ENCODE results near the gene LDB2.
A peak's percentile ranks its signal among the peaks of the same experiment; 100 is the strongest.
"Not testable (repeated sequence)": the region's sequence is repeated elsewhere in the genome, so short reads cannot be mapped to it uniquely, and the experiment has no call there.

Gene LDB2

DNA sequence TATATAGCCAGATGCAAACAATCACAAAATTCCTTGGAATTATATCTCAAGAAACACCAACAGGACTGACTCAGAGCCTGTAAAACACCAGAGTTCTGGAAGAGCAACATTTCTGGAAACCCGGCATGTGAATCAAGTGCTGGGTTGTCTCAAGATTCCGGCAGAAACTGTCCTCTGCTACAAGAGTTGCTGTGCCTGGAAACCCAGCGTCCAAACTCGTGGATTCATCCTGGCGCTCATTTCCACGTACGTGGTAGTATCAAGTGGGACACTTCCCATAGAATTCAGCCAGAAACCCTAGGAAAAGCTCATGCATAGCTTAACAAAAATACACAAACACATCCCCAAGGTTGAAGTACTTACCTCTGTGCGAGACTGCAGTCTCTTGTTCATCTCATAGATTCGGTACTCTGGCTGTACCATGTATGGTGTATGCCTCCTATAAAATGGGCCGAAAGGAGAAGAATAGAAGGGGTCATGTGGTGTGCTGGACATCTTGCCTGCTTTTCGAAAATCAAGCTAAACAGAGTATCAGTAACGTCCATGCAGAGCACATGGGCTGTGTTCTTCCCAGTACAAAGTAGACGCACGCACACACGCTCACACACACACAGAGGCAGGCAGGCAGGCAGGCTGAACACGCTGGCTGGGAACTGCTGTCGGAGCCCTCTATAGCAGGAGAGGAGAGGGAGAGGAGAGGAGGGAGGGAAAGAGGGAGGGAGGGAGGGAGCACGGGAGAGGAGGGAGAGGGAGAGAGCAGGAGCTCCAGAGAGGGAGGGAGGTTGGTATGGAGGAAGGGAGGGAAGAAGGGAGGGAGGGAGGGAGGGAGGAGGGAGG, at the start of gene LDB2:
Gene LDB2, minus strand, starts transcription at position 655 of the 837 bp plus-strand sequence.
- peak; percentile 59 for DNase-seq (ENCODE audit: low spot score)

DNA sequence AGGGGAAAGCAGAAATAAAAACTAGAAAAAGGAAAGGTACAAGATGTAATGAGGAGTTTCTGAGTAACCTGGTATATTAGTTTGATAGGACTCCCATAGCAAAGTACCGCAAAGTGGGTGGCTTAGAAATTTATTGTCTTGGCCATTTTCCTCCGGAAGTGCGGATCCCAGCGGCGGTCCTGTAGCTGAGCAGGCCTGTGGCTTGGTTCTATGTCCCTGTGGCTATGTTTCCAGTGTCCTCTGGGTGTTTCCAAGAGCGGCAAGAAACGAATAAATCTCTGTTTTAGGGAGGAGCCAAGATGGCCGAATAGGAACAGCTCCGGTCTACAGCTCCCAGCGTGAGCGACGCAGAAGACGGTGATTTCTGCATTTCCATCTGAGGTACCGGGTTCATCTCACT, 44.0 kb upstream of the LDB2 start:
- DNase-seq (ENCODE audit: low spot score): no peak

GRCh38 chr4:16939178-16939577, 40.7 kb upstream of the LDB2 start:
- no peak for DNase-seq (ENCODE audit: low spot score)

DNA sequence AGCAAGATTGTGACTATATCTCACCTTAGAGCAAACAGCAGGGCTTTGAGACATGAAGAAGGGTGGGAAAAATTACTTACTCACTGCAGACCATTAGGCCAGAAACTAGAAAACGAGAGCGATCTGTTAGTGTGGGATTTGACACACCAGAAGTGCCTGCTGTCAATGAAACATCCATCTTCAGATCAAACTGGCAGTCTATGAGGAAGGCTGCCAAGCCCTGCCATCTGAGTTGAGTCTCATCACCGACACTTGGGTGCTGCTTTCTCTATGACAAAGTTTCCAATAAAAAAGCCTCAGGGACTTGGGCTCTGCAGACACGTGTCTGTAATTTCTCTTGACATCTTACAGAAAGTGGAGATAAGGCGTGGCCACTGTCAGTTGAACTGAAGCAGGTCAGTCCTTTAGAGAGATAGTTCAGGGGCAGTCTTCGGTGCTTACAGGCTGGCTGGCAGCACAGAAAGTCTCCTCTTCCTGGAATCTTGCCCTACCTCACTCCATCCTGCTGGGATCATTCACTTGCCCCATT, 40.1 kb upstream of the LDB2 start:
- no peak for DNase-seq (ENCODE audit: low spot score)

DNA sequence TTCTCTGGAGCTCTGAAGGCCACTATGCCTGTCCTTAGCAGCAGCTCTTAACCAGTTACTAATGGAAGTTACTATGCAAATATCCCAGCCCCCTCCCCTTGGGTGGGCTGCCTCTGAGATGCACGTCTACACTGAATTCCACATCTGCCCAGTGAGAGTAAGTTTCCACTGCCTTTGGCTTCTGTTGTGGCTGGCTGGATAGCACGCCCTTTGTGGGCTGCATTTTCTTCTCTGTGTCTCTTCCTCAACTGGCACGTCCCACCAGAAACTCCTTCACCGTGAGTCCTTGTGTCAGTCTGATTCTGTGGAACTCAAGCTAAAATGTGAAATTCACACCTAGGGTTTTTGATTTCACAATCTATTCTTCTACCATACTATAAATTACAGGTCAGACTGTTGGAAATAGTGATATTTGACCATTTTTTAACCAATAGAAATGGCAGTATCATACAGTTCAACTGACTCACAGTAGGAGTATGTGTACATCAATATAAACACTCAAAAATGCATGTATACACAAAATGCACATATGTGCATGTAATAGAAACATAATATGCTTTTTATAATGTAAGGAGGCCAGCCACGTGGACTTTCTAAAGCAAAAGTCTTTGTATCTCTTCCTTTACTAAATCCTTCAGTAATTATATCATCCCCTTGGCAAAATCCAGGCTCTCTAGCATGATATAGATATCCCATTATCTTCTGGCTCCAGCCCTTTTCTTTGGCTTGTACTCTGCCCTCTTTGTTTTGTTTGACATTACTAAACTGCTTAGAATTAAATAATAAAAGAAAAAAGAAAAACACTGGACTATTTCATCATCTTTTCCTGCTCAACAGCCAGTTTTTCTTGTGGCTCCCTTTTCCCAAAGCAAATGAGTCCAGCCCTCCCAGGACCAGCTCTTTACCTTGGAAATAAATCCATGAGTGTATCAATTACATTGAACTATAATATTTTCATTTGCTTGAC, 33.2 kb upstream of the LDB2 start:
- peak; percentile 34 for DNase-seq (ENCODE audit: low spot score)

- DNase-seq (ENCODE audit: low spot score): no peak
These were observed 27.8 kb upstream of the LDB2 start for GRCh38 chr4:16926214-16926613.

DNA sequence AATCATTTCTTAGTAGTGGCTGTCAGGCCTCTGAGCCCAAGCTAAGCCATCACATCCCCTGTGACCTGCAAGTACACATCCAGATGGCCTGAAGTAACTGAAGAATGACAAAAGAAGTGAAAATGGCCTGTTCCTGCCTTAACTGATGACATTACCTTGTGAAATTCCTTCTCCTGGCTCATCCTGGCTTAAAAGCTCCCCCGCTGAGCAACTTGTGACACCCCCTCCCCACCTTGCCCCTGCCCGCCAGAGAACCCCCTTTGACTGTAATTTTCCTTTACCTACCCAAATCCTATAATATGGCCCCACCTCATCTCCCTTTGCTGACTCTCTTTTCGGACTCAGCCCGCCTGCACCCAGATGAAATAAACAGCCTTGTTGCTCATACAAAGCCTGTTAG, 20.3 kb upstream of the LDB2 start:
- DNase-seq (ENCODE audit: low spot score): not testable (repeated sequence)

DNA sequence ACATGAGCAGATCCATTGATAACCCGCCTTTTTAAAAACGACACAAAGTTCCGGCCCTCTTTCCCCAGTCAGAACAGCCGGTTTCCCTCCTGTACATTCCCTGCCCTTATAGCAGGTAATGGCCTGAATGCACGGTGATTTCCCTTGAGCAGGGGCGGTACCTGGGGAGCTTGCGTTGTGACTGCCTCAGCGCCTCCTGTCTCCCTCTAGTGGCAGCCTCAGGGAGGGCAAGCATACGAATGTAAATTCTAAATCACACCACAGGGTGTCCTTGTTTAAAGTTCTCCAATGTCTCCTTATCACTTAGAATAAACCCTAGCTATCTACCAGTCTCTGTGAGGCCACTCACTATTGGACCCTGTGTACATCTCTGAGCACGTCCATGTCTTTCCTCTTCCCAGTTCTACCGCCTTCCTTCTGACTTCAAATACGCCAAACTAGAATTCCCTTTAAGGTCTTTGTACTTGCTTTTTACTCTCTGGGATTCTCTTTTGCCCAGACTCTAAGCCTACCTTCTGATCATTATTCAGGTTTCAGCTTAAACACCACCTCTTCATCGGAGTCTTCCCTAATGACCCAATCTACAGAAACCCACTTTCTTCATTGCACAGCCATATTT, 18.4 kb upstream of the LDB2 start:
- DNase-seq (ENCODE audit: low spot score): peak; percentile 23

- DNase-seq (ENCODE audit: low spot score): no peak
These were observed 17.6 kb upstream of the LDB2 start for GRCh38 chr4:16916031-16916430.

- DNase-seq (ENCODE audit: low spot score): peak; percentile 57
These were observed 15.8 kb upstream of the LDB2 start for GRCh38 chr4:16914208-16914607.

- no peak for DNase-seq (ENCODE audit: low spot score)
These were observed 14.5 kb upstream of the LDB2 start for GRCh38 chr4:16912896-16913295.

DNA sequence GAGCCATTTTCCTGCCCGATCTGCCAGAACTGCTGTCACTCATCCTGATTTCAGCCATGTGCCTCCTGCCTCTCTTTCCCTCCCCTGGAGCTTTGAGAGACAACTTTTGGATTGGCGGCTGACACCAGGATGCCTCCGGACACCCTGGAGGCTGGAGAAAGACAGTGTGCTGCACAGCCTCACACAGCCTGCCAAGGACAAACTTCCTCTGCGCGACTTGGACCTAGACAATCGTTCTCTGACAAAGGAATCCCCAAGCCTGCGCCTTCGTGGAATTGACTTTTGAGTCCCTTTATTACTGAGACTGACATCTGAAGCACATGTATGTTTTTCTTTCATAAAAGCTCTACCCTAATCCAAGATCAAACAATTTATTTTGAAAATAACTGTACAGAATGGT, 10.8 kb upstream of the LDB2 start:
- DNase-seq (ENCODE audit: low spot score): peak; percentile 24

DNA sequence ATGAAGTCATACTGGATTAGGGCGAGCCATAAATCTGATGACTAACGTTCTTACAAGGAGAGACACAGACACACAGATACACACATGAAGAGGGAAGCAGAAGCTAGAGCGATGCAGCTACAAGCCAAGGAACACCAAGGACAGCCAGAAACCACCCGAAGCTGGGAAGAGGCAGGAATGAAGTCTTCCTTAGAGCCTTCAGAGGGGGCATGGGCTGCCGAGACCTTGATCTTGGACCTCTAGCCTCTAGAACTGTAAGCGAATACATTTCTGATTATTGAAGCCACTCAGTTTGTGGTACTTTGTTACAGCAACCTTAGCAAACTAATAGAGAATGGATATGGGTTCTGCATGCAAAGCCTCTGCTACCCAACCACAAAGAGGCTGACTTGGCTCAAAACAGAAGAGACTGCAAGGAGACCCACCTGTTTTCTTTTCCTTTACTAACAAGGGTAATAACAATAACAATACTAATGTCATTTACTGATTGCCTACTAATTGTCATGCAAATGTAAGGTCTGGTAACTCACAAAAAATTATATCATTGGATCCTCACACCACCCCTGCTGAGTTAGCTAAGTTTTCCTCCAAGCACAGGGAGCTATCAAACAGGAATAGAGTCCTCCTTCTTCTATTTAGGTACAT, 10.1 kb upstream of the LDB2 start:
- no peak for DNase-seq (ENCODE audit: low spot score)

DNA sequence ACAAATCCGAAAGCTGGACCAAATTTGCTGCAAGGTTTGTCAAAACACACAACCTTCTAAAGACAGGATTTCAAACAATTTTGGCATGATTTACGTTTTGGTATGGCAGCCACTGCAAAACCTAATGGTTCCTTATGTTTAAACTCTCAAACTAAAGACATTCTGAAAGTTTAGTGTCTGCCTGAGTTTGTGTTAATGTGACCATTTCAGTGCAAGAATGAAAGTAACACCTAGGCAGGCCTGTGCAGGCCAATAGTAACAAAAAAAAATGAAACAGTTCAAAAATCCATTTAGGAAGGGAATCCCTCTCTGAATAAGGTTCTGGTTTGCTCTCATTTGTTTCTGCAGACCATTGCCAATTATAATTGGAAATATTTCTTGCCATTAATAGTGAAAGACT, 1.9 kb upstream of the LDB2 start:
- DNase-seq (ENCODE audit: low spot score): no peak

GRCh38 chr4:16896881-16897750, 1.3 kb downstream of the LDB2 start:
- DNase-seq (ENCODE audit: low spot score): peak; percentile 30

DNA sequence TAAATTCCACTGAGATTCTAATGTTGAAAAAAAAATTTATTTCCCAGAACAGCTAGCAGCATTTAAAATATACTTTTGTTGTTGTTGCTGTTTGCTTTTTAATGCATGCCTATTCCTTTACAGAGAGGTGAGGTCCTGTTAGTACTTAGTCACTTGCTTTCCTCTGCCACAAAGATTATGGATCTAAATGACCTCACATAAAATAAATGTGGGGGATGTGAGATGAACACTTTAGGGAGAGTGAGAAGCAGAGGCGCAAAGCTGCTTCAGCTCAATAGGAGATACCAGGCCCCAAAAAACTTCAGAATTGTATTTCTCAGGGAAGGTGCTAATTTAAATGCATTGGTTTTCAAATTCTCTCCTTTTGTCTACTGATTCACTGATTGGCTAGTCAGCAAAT, 4.0 kb downstream of the LDB2 start:
- DNase-seq (ENCODE audit: low spot score): no peak

GRCh38 chr4:16893141-16893651, 5.2 kb downstream of the LDB2 start:
- DNase-seq (ENCODE audit: low spot score): no peak

GRCh38 chr4:16890651-16891050, 7.8 kb downstream of the LDB2 start:
- no peak for DNase-seq (ENCODE audit: low spot score)

- no peak for DNase-seq (ENCODE audit: low spot score)
These were observed 8.5 kb downstream of the LDB2 start for GRCh38 chr4:16889945-16890344.

- no peak for DNase-seq (ENCODE audit: low spot score)
These were observed 10.6 kb downstream of the LDB2 start for GRCh38 chr4:16887887-16888286.
